CD4-positive, alpha-beta T cell treated with Interleukin-21 for 1 hour (primary cell): Measurements from ENCODE around the gene RNF34.
"Not testable (repeated sequence)": the region's sequence is repeated elsewhere in the genome, so short reads cannot be mapped to it uniquely, and the experiment has no call there.

Experiments used
- DNase-seq: peaks from one replicate; pipeline ENCODE4 v3.0.0-alpha.2; 2020

RNF34 gene, protein sequence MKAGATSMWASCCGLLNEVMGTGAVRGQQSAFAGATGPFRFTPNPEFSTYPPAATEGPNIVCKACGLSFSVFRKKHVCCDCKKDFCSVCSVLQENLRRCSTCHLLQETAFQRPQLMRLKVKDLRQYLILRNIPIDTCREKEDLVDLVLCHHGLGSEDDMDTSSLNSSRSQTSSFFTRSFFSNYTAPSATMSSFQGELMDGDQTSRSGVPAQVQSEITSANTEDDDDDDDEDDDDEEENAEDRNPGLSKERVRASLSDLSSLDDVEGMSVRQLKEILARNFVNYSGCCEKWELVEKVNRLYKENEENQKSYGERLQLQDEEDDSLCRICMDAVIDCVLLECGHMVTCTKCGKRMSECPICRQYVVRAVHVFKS

DNA sequence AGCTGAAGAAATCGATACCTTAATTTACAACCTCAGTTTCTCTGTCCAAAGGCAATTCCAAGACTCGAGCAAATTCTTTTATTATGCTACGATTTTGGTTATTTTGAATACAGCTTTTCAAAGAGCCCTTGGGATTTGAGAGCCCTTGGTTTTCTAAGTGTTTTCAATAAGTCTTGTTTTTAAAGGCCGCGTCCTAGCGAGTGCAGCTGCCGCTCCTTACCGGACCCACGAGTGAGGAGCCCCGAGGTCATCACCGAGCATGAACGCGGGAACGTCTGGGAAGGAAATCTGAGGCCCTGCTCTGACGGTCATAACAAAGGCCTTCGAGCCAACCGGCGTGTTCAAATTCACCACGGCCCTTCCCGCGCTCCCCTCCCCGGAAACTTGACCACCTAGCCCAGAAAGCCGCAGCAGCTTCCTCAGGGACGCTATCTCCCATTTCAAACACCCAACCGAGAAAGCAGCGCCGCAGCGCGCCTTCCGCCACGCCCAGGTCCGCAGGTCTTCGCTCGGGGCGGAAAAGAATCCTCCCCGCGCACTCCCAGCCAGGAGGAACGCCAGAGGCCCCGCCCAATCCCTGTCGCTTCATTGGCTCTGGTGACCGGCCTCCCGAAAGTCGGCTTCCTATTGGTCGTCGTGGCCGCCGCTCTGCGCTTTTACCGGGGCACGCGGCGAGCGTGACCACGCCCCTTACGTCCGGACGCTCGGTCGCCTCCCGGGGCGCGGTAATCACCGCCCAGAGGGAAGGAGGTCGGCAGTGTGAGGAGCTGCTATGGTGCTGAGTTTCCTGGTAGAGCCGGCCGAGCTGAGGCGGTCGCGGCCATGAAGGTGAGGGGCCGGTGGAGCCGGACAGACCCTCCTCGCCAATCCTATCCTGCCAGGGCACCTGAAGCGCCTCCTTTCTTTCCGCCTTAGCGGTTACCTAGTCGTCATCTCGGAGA lies at the start of gene RNF34:
TSS of gene RNF34 (plus strand) at position 728 of the 941 bp plus-strand sequence. CDS start at position 823, 95 bp downstream.
- DNase-seq = peak; percentile 98

DNA sequence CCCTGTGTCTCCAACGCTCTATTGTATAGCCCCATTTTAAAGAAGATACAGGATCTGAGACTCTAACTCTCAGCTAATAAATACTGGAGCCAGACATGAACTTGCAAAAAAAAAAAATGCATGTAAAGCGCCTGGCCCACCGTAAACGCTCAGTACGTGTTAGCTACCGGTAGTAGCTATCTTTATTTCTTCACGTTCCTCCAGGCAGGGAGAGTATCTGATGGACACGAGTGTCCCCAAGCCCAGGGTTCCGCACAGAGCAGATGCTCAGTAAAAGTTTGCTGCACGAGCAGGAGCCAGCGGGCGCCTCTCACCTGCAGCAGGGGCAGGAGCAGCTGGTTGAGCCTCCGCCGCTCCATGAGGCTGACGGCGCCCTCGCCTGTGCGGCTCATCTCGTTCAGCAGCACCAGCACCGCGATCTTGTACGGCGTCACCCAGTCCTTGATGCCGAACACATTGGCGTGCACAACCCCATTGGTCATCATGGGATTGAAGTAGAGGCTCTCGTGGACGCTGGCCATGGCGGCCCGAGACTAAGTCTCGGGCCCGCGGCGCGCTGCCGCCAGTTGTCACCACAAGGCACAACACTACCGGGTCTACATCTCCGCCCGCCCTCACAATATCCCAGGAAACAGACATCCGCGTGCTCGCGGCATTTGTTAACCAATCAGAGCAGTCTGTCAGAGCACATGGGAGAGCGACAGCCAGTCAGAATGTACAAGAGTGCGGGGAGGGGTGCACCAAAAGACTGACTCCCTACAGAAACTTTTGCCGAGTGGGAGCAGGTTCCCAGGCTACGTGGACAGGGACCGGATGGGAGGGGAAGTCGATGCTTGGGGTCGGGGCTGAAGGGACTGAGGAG lies 47.9 kb upstream of the RNF34 start, which contains the start of gene ANAPC5:
TSS of gene ANAPC5 (minus strand) at position 592 of the 862 bp plus-strand sequence. CDS start at position 521, 71 bp downstream.
- DNase-seq = peak; percentile 95

DNA sequence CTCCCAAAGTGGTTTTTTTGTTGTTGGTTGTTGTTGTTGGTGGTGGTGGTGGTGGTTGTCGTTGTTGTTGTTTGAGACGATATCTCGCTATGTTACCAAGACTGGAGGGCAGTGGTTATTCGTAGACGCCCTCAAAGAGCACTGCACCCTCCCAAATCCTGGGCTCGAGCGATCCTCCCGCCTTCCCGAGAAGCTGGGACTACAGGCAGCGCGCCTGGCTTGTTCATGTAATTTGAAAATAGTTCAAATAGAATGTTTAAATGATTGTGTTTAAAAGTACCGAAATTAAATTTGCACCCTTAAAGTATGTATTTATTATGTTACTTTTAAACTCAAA lies 47.3 kb upstream of the RNF34 start:
- no peak for DNase-seq

DNA sequence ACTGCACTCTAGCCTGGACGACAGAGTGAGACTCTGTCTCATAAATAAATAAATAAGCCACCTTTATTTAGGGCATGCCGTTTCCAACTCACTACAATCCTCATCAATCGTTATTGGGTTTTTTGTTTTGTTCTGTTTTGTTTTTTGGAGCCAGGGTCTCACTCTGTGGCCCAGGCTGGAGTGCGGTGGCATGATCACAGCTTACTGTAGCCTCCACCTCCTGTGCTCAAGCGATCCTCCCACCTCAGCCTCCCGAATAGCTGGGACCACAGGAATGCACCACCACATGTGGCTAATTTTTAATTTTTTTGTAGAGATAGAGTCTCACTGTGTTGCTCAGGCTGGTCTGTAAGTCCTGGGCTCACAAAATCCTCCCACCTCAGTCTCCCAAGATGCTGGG lies 44.1 kb upstream of the RNF34 start:
- DNase-seq = no peak

DNA sequence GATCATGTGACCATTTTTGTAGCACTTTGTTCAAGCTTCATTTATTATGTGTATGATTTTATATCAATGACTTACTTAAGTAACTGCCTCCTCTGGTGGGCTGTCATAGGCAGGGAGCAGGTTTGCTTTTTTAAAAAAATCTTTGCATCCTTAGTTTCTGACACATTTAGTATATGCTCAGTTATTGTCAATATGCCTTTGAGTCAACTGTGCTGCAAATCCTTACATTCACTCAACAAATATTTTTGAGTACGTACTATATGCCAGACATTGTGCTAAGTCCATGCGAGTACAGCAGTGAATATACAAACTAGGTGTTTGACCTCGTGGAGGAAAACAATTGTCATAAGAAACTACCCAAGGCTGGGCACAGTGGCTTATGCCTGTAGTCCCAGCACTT lies 43.3 kb upstream of the RNF34 start:
- no peak for DNase-seq

DNA sequence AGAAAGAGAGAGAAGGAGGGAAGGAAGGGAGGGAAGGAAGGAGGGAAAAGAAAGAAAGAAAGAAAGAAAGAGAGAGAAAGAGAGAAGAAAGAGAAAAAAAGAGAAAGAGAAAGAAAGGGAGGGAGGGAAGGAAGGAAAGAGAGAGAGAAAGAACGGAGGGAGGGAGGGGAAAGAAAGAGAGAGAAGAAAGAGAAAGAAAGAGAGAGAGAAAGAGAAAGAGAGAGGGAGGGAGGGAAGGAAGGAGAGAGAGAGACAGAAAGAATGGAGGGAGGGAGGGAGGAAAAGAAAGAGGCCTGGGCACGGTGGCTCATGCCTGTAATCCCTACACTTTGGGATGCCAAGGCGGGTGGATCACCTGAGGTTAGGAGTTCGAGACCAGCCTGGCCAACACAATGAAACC lies 42.6 kb upstream of the RNF34 start:
- DNase-seq = no peak

DNA sequence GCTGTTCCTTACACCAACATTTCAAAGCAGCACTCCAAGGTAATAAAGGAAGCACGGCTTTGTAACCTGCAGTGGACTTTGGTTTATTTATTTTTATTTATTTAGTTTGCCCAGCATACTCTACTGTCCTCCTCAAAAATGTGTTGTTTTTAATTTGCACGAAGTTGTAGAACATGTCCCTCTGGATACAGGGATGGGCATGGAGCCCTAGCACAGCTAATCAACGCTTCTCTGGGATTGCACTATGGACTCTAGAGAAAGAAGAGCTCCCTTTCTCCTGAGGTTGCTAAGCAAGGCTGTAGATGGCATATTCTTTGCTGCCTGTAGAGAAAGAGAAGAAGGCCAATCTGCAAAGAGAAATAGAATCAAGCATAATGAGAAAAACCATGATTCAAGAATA lies 41.8 kb upstream of the RNF34 start:
- no peak for DNase-seq

DNA sequence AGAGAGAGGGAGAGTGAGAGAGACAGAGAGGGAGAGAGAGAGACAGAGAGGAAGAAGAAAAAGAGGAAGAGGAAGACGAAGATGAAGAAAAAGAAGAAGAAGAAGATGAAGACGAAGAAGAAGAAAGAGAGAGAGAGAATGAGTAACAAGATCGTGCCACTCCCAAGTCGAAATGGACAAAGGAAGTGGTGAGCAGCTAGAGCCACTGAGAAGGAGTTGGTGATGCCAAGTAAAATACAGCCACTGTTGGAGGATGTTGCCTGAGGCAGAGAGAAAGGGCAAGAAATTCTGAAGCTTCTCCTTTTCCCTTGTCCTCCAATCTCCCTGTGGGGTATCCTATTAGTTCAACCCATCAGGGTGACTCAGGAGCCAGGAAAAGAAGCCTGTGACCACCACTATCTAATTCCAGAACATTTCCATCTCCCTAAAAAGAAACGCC lies 35.2 kb upstream of the RNF34 start:
- no peak for DNase-seq

DNA sequence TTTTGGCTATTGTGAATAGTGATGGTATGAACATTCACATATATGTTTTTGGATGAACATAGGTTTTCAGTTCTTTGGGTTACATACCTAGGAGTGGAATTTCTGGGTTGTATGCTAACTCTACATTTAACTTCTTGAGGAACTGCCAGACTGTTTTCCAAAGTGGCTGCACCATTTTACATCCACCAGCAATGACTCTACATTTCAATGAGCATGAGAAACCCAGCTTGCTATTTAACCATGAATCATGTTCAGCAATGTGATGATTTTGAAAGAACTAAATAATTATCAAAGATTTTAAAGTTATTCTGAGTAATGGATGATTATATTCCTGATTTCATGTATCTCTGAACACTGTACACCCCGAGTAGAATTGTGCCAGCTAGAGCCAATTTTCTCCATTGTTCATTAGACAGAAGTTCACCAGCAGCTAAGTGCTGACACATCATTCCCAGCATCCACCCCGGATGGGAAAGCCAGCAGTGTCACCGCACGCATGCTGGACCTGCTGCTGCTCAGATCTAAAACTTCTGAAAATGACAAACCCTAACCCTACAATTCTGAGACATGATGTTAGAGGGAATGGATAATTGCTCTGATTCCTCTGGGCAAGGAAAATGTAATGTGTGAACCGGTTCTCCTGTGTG lies 34.4 kb upstream of the RNF34 start:
- no peak for DNase-seq

DNA sequence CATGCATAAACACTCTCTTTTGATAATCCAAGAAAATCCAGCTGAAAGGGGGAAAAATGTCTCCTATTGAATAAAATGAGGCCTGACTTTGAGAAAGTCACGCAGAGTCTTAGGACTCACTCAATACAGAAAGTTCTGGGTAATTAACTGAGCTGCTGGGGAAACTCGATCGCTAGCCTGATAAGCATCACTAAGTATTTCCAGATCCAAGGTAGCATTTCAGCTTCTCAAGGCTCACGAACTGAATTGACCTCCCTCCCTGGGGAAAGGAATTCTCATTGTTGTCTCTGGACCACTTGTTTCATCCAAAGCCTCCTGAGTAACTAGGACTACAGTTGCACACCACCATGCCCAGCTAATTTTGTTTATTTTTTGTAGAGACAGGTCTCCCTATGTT lies 33.9 kb upstream of the RNF34 start:
- no peak for DNase-seq

DNA sequence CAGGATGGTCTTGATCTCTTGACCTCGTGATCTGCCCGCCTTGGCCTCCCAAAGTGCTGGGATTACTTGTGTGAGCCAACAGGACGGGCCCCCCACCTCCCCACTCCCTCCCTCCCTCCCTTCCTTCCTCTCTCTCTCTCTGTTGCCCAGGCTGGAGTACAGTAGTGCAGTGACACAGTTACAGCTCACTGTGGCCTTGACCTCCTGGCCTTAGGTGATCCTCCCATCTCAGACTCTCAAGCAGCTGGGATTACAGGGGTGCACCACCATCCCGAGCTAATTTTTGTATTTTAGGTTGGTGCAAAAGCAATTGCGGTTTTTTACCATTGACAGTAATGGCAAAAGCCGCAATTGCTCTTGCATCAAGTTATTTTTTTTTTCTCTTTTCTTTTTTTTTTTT lies 28.5 kb upstream of the RNF34 start:
- DNase-seq = no peak

DNA sequence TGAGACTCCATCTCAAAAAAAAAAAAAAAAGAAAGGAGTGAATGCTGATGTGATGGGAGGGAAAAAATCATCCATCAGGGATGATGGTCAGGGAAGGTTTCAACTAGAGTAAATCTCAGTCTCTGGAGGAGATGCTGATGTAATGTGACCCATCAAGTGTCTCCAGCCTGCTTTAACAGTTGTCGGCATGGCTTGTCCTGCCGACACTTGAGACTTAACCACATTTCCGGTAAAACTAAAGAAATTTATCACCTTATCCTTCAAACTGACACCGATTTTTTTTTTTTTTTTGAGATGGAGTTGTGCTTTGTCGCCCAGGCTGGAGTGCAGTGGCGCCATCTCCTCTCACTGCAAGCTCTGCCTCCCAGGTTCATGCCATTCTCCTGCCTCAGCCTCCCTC lies 26.2 kb upstream of the RNF34 start:
- no peak for DNase-seq

DNA sequence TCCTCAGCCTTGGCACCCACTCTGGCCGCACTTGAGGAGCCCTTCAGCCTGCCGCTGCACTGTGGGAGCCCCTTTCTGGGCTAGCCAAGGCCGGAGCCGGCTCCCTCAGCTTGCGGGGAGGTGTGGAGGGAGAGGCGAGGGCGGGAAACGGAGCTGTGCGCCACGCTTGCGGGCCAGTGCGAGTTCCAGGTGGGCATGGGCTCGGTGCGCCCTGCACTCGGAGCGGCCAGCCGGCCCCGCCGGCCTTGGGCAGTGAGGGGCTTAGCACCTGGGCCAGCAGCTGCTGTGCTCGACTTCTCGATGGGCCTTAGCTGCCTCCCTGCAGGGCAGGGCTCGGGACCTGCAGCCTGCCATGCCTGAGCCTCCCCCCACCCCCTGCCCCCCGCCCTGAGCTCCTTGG lies 25.6 kb upstream of the RNF34 start:
- not testable (repeated sequence) for DNase-seq

DNA sequence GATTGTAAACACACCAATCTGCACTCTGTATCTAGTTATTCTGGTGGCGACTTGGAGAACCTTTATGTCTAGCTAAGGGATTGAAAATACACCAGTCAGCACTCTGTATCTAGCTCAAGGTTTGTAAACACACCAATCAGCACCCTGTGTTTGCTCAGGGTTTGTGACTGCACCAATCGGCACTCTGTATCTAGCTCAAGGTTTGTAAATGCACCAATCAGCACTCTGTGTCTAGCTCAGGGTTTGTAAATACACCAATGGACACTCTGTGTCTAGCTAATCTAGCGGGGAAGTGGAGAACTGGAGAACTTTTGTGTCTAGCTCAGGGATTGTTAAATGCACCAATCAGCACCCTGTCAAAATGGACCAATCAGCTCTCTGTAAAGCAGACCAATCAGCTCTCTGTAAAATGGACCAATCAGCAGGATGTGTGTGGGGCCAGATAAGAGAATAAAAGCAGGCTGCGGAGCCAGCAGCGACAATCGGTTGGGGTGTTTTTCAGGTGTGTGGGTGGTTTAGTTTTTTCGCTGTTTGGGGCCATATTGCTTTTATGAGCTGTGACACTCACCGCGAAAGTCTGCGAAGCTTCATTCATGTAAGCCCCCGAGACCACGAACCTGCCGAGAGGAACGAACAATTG lies 24.9 kb upstream of the RNF34 start:
- not testable (repeated sequence) for DNase-seq

DNA sequence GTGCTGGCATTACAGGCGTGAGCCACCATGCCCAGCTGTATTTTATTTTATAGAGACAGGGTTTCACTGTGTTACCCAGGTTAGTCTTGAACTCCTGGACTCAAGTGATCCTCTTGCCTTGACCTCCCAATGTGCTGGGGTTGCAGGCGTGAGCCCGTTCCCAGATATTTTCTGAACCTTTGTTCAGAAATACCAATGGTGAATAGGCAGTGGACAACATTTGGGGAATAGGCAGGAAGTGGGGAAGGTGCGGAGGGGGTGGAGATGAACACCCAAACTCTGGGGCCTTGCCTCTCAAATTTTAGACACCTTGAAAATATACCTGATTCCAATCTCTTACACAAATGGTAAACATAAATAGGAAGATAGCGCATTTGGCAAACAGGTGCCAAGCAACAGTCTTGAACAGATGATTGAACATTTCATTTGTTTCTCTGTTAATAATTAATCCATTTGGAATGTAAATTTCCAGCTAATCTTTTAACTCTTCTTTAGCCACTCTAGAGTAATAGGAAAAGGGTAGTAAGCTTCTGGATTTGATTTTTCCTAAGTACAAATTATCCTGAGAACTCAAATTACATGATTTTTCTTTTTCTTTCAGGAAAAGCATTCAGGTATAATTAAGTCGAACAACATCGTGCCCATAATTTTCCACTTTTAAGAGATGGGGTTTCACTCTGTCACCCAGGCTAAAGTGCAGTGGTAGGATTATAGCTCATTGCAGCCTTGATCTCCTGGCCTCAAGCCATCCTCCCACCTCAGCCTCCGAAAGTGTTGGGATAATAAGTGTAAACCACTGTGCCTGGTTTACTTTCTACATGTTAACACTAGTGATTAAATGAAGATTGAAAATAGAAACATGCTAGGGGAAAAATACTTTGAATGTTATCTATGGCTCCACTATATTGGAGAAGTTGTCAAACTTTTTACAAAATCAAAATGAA lies 22.9 kb upstream of the RNF34 start:
- no peak for DNase-seq

DNA sequence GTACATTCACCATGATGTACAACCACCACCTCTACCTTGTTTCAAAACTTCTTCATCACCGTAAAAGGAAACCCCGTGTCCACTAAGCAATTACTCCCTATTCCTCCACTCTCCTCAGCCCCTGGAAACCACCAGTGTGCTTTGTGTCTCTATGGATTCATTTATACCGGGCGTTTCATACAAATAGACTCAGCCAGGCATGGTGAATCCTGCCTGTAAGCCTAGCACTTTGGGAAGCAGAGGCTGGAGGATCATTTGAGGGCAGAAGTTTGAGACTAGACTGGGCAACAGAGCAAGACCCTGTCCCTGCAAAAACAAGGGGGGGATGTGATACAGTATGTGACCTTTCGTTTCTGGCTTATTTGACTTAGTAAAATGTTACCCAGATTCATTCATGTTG lies 21.2 kb upstream of the RNF34 start:
- no peak for DNase-seq

DNA sequence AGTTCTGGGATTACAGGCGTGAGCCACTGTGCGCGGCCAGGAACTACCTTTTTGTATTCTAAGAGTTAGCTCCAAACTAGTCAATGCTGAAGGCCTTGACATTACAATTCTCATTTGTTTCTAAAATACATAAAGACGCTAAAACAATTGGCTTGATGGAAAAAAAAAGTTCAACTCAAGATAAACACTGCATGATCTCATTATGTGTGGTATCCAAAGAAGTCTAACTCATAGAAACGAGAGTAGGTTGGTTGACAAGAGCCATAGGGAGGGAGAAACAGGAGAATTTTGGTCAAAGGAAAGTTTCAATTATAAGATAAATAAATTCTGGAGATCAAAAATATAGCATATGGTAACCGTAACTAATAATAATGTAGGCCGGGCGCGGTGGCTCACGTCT lies 20.0 kb upstream of the RNF34 start:
- DNase-seq = no peak

DNA sequence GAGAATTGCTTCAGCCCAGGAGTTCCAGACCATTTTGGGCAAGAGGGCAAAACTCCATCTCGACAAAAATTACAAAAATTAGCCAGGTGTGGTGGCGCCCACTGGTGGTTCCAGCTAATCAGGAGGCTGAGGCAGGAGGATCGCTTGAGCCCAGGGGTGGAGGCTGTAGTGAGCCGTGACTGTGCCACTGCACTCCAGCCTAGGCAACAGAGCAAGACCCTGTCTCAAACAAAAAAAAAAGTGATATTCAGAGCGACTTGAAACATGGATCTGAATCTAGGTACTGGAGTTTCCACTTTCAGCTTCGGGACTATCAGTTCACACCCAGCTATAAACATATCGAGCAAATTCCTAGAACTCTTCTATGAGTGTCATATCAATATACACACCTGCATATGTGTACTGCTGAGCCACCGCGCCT lies 16.3 kb upstream of the RNF34 start:
- DNase-seq = no peak

DNA sequence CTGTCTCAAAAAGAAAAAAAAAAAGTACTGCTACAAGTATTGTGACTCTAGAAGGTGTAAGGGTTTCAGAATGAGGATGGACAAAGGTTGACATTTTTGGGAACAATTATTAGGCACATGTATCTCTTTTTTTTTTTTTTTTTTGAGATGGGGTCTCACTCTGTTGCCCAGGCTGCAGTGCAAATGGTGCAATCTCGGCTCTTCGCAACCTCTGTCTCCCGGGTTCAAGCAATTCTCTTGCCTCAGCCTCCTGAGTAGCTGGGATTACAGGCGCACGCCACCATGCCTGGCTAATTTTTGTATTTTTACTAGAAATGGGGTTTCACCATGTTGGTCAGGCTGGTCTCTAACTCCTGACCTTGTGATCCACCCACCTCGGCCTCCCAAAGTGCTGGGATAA lies 15.0 kb upstream of the RNF34 start:
- not testable (repeated sequence) for DNase-seq

DNA sequence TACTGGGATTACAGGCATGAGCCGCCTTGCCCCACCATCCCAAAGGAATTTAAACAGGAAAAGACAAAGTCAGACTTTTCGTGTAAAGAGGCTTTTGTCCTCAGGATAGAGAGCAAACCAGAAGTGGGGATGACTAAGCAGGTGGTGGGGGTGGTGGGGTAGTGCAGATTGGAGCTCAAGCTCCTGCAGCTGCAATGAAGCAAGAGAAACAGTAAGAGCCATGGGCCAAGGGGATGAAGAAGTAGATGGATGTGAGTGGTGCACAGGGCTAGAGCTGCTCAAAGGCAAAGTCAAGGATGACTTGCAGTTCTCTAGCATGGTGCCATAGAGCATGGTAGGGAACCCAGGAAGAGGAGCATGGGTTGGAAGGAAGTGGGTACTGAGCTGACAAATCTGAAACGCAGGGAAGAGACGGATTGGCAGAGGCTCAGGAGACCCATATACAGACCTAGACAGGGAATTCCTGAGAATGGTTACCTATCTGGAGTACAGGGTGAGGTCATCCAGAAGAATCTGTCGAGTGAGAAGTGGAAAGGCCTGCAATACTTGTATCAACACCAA lies 11.4 kb upstream of the RNF34 start:
- no peak for DNase-seq
